Lung (tissue), 12 donors: ENCODE results near the gene LHFPL3. TPM values are rescaled to one million over a fixed set of nuclear protein-coding genes. Genes with fewer than 3 reads are reported as not detected.

Experiments
- ATAC-seq: fragments of 200-7000 bp; cut with Tn5 transposase; one replicate; pipeline ENCODE4 v1.9.1; 2020; ENCODE audit warnings: moderate number of reproducible peaks; ENCODE audit not compliant: insufficient read depth, low FRiP score
- DNase-seq, 3 donors: peaks; one replicate each; pipeline ENCODE4 v3.0.0-alpha.2; 2013 to 2017
- H3K27ac ChIP-seq, 2 donors: one replicate each; pipeline ENCODE4 v1.5.1; 2013; ENCODE audit warnings: mild to moderate bottlenecking in 2 of 2, moderate library complexity in 2 of 2, control low read depth in 1 of 2, inconsistent platforms in 1 of 2, low read depth in 1 of 2, low read length in 1 of 2
- H3K27me3 ChIP-seq, 3 donors: one replicate each; pipeline ENCODE4 v1.5.1; 2013; ENCODE audit warnings: low read length in 2 of 3; ENCODE audit not compliant: control insufficient read depth in 3 of 3, insufficient read depth in 3 of 3
- H3K36me3 ChIP-seq, 4 donors: one replicate each; pipeline ENCODE4 v1.5.1; 2013; ENCODE audit warnings: low read length in 4 of 4, mild to moderate bottlenecking in 1 of 4, moderate library complexity in 1 of 4; ENCODE audit not compliant: control insufficient read depth in 4 of 4, insufficient read depth in 4 of 4
- H3K4me1 ChIP-seq, 5 donors: one replicate each; pipeline ENCODE4 v1.5.1; 2013; ENCODE audit warnings: low read length in 5 of 5, mild to moderate bottlenecking in 2 of 5, moderate library complexity in 1 of 5; ENCODE audit not compliant: control insufficient read depth in 5 of 5, insufficient read depth in 5 of 5
- H3K4me3 ChIP-seq: one replicate; pipeline ENCODE4 v1.5.1; 2013; ENCODE audit warnings: mild to moderate bottlenecking, control low read depth, moderate library complexity
- H3K9ac ChIP-seq, 2 donors: one replicate each; pipeline ENCODE4 v1.5.1; 2013; ENCODE audit warnings: low read length in 2 of 2, control low read depth in 1 of 2; ENCODE audit not compliant: insufficient read depth in 1 of 2
- H3K9me3 ChIP-seq, 4 donors: one replicate each; pipeline ENCODE4 v1.5.1; 2013; ENCODE audit warnings: low read length in 3 of 4, mild to moderate bottlenecking in 1 of 4, moderate library complexity in 1 of 4; ENCODE audit not compliant: control insufficient read depth in 4 of 4, insufficient read depth in 3 of 4
- WGBS, 2 donors: extraction: QIAGEN DNeasy Blood & Tissue Kit; methylation state at CpG; one replicate each; pipeline ENCODE4 v1.1.7; 2013; 5-methylcytosine and 5-hydroxymethylcytosine counted together
- polyA plus RNA-seq, 2 donors: library from polyadenylated mRNA; stranded (reverse); fragments of 200-250 nt; gene quantifications; one replicate each; pipeline ENCODE4 v1.2.1, GENCODE V29; 2013
- total RNA-seq, 2 donors: library from RNA; depleted of rRNA in 1 of 2; stranded (reverse); fragments of >200 nt in 1 of 2; gene quantifications; one replicate each; pipeline ENCODE4 v1.2.1, GENCODE V29; 2014 to 2021
- TF ChIP-seq, protein P1 (sequence below): IDR thresholded peaks from 2 replicates; pipeline ENCODE4 v1.5.1; 2012; ENCODE audit warnings: mild to moderate bottlenecking; ENCODE audit errors: control extremely low read depth, extremely low read depth
- donor health status: control.
- donor health status: control.
- donor health status: Bipolar disorder and iron deficiency.
- donor health status: healthy.
- donor health status: DM: yes; HTN: yes; CAD: no.

The LHFPL3 gene
- total and polyA plus RNA-seq, 4 donors: not detected

DNA sequence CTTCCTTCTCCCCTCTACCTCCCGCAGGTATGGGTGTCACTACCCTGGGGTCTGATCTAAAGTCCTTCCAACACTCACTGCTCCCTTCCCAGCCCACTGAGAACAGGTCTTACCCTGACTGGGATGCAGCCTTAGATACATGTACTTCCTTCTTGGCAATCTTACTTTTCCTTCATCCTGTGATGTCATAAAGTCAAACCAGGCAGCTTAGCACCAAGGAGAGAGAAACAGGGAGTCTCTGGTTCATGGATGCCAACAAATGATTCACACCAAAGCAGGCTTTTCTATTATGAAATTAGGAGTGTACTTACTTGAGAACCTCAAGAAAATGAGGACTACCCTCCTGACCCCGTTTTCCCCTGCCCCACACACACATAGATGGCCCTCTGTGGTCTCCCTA is 574.6 kb downstream of the LHFPL3 start:
- H3K36me3 ChIP-seq: no peaks in the 10 kb centered on the region
- no peak overlapping the region for H3K4me3 ChIP-seq
- no peak for ATAC-seq

DNA sequence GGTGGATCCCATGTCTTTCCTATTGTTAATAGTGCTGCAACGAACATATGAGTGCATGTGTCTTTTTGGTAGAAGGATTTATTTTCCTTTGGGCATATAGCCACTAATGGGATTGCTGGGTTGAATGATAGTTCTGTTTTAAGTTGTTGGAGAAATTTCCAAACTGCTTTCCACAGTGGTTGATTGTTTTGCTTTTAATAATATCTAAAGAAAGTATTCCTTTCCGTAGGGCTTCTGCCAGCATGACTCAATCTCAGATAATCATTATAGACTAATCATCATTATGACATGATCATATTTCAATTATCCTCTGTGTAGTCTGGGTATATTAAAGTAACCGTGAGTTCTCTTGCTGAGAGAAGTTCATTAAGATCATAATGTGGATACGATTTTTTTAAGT is 575.4 kb downstream of the LHFPL3 start:
- DNase-seq: peak in 2 of 3 donors; percentile 70 to 89
- Histone ChIP-seq H3K9me3 (no peaks in the 10 kb centered on the region), H3K27ac (no peak overlapping the region), H3K4me1 (peaks cover 0 to 15% (median 4%) of the 10 kb centered on the region in 5 donors), H3K27me3 (no peaks in the 10 kb centered on the region), H3K4me3 (no peak overlapping the region), H3K36me3 (no peaks in the 10 kb centered on the region), H3K9ac (no peak overlapping the region)
- TF ChIP-seq, protein P1, sequence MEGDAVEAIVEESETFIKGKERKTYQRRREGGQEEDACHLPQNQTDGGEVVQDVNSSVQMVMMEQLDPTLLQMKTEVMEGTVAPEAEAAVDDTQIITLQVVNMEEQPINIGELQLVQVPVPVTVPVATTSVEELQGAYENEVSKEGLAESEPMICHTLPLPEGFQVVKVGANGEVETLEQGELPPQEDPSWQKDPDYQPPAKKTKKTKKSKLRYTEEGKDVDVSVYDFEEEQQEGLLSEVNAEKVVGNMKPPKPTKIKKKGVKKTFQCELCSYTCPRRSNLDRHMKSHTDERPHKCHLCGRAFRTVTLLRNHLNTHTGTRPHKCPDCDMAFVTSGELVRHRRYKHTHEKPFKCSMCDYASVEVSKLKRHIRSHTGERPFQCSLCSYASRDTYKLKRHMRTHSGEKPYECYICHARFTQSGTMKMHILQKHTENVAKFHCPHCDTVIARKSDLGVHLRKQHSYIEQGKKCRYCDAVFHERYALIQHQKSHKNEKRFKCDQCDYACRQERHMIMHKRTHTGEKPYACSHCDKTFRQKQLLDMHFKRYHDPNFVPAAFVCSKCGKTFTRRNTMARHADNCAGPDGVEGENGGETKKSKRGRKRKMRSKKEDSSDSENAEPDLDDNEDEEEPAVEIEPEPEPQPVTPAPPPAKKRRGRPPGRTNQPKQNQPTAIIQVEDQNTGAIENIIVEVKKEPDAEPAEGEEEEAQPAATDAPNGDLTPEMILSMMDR: no peak
- WGBS, 2 donors: 81 to 92% methylated on average over 4 of the region's 4 CpGs
- no peak for ATAC-seq

More for the DNA sequence above, 574.6 kb downstream of the LHFPL3 start:
- no peaks in the 10 kb centered on the region for H3K9me3 ChIP-seq
- no peak overlapping the region for H3K27ac ChIP-seq
- H3K4me1 ChIP-seq: peaks cover 0 to 15% (median 4%) of the 10 kb centered on the region in 5 donors
- WGBS, 2 donors: 80 to 94% methylated on average over 2 of the region's 2 CpGs
- DNase-seq: no peak
- H3K27me3 ChIP-seq: no peaks in the 10 kb centered on the region
- TF ChIP-seq, protein P1: no peak
- H3K9ac ChIP-seq: no peak overlapping the region

DNA sequence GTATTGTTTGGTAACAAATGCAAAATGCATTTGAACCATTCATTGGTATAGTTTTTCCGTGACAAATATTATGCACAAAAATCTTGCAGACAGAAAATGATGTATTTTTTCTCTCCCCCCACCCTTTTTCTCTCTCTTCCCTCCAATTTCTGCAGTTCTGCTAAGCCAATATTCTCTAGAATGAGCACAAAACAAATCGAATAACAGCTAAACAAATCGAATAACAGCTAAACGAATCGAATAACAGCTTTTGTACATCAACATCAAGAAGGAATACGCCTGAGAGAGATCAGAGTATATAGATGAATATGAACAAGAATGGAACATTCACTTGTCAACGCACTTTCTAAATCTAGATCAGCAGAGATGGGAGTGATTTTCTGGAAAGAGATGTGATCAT is 577.6 kb downstream of the LHFPL3 start:
- H3K4me1 ChIP-seq: peaks cover 0 to 8% (median 0%) of the 10 kb centered on the region in 5 donors
- TF ChIP-seq, protein P1: no peak
- WGBS, 2 donors: 88 to 91% methylated on average over 7 of the region's 7 CpGs
- ATAC-seq: no peak
- H3K27me3 ChIP-seq: no peaks in the 10 kb centered on the region
- DNase-seq: no peak
- no peak overlapping the region for H3K27ac ChIP-seq
- H3K9me3 ChIP-seq: no peaks in the 10 kb centered on the region
- H3K4me3 ChIP-seq: no peak overlapping the region
- no peaks in the 10 kb centered on the region for H3K36me3 ChIP-seq
- H3K9ac ChIP-seq: no peak overlapping the region

DNA sequence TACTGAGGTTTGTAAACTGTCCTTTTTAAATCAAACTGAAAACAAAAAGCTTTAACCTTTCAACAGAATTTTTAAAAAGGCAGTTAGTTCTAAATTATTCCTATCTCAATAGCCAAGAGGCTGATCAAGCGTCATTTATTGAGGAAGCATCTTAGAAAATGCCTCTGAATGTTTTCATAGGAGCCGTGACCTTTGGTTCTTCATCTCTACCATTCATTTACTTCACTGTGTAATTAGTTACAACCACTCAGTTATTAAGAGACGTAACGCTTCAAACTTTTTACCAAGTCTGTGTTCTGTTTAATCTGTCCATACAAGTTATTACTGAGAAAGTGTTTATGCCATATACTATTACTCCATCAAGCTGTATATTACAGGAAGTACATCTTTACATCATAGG is 578.2 kb downstream of the LHFPL3 start:
- Histone ChIP-seq H3K9me3 (no peaks in the 10 kb centered on the region), H3K4me3 (no peak overlapping the region), H3K27ac (no peak overlapping the region), H3K27me3 (no peaks in the 10 kb centered on the region), H3K4me1 (peaks cover 0 to 8% (median 0%) of the 10 kb centered on the region in 5 donors), H3K36me3 (no peaks in the 10 kb centered on the region), H3K9ac (no peak overlapping the region)
- ATAC-seq (no peak), DNase-seq (no peak)
- TF ChIP-seq, protein P1: no peak
- WGBS, 2 donors: 83 to 86% methylated on average over 4 of the region's 4 CpGs
